Epithelial cell of proximal tubule (primary cell): ENCODE measurements around the gene TIGD7. TPM values are rescaled to one million over a fixed set of nuclear protein-coding genes. Genes with fewer than 3 reads are reported as not detected.
A peak's percentile ranks its signal among the peaks of the same experiment; 100 is the strongest.

Experiments
- DNase-seq: peaks from one replicate; pipeline ENCODE4 v3.0.0-alpha.2; 2011; ENCODE audit warnings: low read depth
- H3K4me3 ChIP-seq: 2 replicates; pipeline ENCODE4 v1.5.1; 2011; ENCODE audit warnings: low read depth, mild to moderate bottlenecking, low read length
- total RNA-seq: library from RNA; depleted of rRNA; stranded (reverse); fragments of >200 nt; gene quantifications from 2 replicates; pipeline ENCODE4 v1.2.3, GENCODE V29; 2015
- TF ChIP-seq, protein P1 (sequence below): conservative IDR thresholded peaks from 2 replicates; pipeline ENCODE4 v1.5.1; 2012; ENCODE audit warnings: low read depth, mild to moderate bottlenecking, low read length

The TIGD7 gene, protein sequence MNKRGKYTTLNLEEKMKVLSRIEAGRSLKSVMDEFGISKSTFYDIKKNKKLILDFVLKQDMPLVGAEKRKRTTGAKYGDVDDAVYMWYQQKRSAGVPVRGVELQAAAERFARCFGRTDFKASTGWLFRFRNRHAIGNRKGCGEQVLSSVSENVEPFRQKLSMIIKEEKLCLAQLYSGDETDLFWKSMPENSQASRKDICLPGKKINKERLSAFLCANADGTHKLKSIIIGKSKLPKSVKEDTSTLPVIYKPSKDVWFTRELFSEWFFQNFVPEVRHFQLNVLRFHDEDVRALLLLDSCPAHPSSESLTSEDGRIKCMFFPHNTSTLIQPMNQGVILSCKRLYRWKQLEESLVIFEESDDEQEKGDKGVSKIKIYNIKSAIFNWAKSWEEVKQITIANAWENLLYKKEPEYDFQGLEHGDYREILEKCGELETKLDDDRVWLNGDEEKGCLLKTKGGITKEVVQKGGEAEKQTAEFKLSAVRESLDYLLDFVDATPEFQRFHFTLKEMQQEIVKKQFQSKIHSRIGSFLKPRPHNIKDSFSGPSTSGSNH
- 1.8 and 1.9 TPM in 2 replicates for total RNA-seq

DNA sequence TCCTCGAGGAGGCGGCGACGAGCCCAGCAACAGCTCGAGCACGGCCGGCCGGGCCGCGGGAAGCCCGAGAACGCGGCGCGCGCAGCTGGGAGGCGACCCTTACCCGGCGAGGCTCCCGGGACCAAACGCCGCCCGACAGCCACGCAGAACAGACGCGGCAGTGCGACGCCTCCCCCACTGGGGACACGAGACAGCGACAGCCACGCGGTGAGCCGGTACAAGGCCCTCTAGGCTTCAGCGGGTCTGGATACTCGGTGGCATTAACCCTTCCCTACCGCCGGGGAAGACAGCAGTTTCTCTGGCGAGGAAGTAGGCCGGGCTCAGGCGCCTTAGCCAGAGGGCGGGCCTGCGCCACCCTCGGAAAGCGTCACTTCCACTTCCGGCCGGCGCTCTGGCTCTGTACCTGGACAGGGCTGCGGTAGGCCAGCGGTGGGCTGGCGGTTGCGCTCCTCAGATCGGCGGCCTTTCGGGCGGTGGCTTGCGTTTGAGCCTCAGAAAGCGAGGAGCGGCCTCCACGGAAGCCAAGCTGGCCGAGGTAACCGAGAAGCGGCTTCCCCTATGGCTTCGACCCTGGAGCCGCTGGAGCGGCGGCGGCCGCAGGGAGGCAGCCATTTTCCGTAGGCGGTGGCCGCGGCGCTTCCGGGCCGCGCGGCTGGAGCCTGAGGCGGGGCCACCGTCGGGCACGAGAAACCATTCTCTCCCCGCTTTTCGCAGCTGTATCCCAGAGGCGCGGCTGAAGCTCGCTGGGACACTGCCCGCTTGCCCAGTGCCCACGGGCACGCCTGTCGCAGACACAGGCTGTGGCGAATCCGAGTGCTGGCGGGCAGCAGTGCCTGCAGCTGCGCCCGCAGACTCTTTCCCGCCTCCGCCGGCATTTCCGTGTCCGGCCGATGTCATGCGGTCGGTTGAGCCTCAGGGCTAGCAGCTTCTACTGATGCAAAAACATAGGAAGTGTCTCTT is at the start of gene TIGD7, which contains the start of gene ZNF75A:
Gene TIGD7 (minus strand): TSS at position 322 of the 960 bp plus-strand sequence. CDS start 4,816 bp downstream, outside the sequence.
Gene ZNF75A (plus strand): TSS at position 389 of the 960 bp plus-strand sequence. CDS start 2,932 bp downstream, outside the sequence.
- TF ChIP-seq, protein P1, sequence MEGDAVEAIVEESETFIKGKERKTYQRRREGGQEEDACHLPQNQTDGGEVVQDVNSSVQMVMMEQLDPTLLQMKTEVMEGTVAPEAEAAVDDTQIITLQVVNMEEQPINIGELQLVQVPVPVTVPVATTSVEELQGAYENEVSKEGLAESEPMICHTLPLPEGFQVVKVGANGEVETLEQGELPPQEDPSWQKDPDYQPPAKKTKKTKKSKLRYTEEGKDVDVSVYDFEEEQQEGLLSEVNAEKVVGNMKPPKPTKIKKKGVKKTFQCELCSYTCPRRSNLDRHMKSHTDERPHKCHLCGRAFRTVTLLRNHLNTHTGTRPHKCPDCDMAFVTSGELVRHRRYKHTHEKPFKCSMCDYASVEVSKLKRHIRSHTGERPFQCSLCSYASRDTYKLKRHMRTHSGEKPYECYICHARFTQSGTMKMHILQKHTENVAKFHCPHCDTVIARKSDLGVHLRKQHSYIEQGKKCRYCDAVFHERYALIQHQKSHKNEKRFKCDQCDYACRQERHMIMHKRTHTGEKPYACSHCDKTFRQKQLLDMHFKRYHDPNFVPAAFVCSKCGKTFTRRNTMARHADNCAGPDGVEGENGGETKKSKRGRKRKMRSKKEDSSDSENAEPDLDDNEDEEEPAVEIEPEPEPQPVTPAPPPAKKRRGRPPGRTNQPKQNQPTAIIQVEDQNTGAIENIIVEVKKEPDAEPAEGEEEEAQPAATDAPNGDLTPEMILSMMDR = no peak
- no peak for DNase-seq
- peak within 1 kb of the TSS; percentile 75 for H3K4me3 ChIP-seq

DNA sequence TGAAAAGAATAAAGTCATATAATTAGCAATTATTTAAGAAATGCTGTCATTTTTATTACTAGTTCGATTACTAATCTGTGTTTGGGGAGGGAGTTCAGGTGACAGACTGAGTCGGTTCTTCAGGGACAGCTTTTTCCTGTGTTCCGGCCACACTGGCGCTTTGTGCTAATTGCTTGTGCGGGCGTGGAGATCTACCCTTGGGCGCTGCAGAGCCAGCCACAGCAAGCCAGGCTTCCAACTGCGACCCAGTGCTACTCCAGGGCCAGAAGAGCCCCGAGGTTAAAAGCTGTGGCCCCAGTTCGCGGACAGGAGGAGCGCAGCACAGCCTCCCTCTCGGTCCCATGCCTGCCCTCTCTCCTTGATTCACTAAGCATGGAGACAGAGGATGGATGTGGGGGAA is 43.9 kb upstream of the TIGD7 start:
- TF ChIP-seq, protein P1 = no peak
- no peak for DNase-seq

DNA sequence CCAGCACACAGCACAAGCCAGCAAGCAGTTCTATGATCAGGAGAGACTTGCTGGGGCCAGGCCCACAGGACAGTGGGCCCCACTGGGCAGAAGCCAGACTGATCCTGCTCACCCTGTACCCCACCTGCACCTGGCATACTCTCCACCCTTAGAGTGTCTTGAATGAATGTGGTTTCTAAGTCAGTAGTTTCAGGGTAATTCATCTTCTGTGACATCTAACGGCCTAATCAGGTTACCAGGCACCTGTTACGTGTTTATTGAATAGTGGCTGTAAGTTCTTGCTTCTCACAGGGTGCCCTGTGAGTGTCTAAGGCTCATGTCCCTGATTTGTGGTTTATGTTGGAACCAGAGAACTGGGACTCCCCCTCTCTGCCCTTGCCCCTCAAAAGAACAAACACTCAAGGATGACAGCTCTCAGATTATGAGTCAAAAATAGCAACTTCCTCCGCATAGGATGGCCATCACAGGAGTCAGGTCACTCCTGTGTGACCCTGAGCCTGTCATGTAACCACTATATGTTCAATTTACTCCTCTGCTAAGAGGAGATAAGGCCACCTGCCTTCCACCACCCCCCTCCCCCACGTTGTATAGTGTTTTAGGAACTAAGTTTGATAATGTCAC is 43.4 kb upstream of the TIGD7 start:
- TF ChIP-seq, protein P1 = no peak
- no peak overlapping the region for H3K4me3 ChIP-seq
- DNase-seq = no peak

More for the DNA sequence above, 43.9 kb upstream of the TIGD7 start:
- no peak overlapping the region for H3K4me3 ChIP-seq

DNA sequence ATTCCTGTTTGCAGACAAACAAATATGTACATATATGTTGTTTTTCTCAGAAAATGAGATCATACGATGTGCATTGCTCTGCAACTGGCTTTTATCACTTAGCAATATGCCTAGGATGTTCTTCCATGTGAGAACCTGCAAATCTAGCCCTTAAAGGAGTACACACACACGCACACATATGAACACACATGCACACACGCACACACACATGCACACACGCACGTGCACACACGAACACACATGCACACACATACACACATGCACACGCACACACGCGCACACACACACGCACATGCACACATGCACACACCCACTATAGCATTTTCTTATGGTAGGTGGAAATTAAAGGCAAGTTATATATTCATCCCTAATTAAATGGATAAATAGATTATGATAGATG is 42.4 kb upstream of the TIGD7 start:
- TF ChIP-seq, protein P1 = no peak
- H3K4me3 ChIP-seq = no peak overlapping the region
- no peak for DNase-seq

DNA sequence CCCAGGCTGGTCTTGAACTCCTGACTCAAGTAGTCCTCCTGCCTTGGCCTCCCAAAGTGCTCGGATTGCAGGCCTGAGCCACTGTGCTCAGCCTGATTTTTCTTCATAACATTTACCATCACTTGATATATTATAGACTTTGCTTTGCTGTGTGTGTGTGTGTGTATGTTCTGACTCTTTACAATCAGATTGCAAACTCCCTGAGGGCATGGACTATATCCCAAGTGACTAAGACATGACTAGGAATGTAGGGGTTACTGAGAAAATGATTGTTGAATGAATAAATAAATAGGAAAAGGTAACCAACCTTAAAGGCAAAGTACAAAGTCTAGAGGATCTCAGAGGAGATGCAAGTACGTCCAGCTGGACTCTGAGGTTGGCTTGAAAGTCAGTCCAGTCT is 40.8 kb upstream of the TIGD7 start:
- DNase-seq = no peak
- TF ChIP-seq, protein P1 = no peak
- H3K4me3 ChIP-seq = no peak overlapping the region

DNA sequence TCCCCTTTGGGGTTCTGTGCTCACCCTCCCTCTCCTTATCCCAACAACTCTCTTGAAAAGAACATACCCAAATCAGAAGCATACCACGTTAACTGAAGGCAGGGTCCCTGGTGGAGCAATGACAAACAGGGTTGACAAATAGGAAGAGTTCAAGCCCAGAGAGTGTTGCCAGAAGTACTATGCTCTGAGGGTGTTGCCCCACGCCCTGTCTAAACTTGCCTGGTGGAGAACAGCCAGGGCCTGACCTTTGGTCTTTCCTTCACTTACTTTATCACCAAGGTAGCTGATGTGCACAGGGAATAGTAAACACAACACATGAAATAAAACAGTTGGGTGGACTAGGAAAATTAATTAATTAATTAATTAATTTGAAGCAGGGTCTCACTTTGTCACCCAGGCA is 23.4 kb upstream of the TIGD7 start:
- no peak for DNase-seq
- H3K4me3 ChIP-seq = no peak overlapping the region
- TF ChIP-seq, protein P1 = no peak
